CD4-positive, CD25-positive, alpha-beta regulatory T cell (primary cell): ENCODE data around the gene LRP3. TPM values are rescaled to one million over a fixed set of nuclear protein-coding genes. Genes with fewer than 3 reads are reported as not detected.
A peak's percentile ranks its signal among the peaks of the same experiment; 100 is the strongest.
"Not testable (repeated sequence)": the region's sequence is repeated elsewhere in the genome, so short reads cannot be mapped to it uniquely, and the experiment has no call there.

Source experiments
- ATAC-seq, 2 donors: fragments of 150-1000 bp; cut with Tn5 transposase; one replicate each; pipeline ENCODE4 v1.10.0; 2021; ENCODE audit warnings: low read depth in 2 of 2, moderate number of reproducible peaks in 2 of 2, moderate library complexity in 1 of 2
- DNase-seq, 3 donors: peaks; one replicate each; pipeline versions ENCODE4 v3.0.0 to v3.0.0-alpha.2; 2012 to 2022; ENCODE audit warnings: mixed read lengths in 1 of 3
- H3K27ac ChIP-seq: one replicate; pipeline ENCODE4 v1.7.0; 2013; ENCODE audit warnings: mild to moderate bottlenecking, low read length; ENCODE audit not compliant: insufficient read depth, poor library complexity, severe bottlenecking
- H3K27me3 ChIP-seq: one replicate; pipeline ENCODE4 v1.7.0; 2013; ENCODE audit warnings: low read length; ENCODE audit not compliant: control insufficient read depth, insufficient read depth
- H3K36me3 ChIP-seq: one replicate; pipeline ENCODE4 v1.7.0; 2013; ENCODE audit warnings: mild to moderate bottlenecking, low read length, moderate library complexity; ENCODE audit not compliant: control insufficient read depth, insufficient read depth
- H3K4me1 ChIP-seq: 2 replicates; pipeline ENCODE4 v1.7.0; 2013; ENCODE audit warnings: mild to moderate bottlenecking, low read length; ENCODE audit not compliant: insufficient read depth, control insufficient read depth, poor library complexity, severe bottlenecking
- H3K4me3 ChIP-seq: one replicate; pipeline ENCODE4 v1.7.0; 2013; ENCODE audit warnings: low read depth, mild to moderate bottlenecking, low read length, moderate library complexity
- H3K9me3 ChIP-seq, 2 experiments: 1 replicate in 1 of 2; 2 replicates in 1 of 2; pipeline ENCODE4 v1.7.0; 2013; ENCODE audit warnings: low read length in 2 of 2, mild to moderate bottlenecking in 1 of 2, moderate library complexity in 1 of 2; ENCODE audit not compliant: control insufficient read depth in 2 of 2
- H3K27ac Mint-ChIP-seq, 3 donors: one replicate each; pipeline ENCODE4 v1.8.0; 2020 to 2022; ENCODE audit warnings: mild to moderate bottlenecking in 3 of 3, mixed read lengths in 3 of 3, moderate library complexity in 2 of 3
- H3K27me3 Mint-ChIP-seq: one replicate; pipeline ENCODE4 v1.8.0; 2022; ENCODE audit warnings: mild to moderate bottlenecking, mixed read lengths
- H3K36me3 Mint-ChIP-seq: one replicate; pipeline ENCODE4 v1.8.0; 2020; ENCODE audit warnings: mixed read lengths
- H3K4me1 Mint-ChIP-seq, 4 donors: one replicate each; pipeline ENCODE4 v1.8.0; 2020 to 2022; ENCODE audit warnings: mixed read lengths in 4 of 4, mild to moderate bottlenecking in 1 of 4
- H3K4me3 Mint-ChIP-seq, 4 donors: one replicate each; pipeline ENCODE4 v1.8.0; 2020 to 2022; ENCODE audit warnings: mild to moderate bottlenecking in 4 of 4, mixed read lengths in 4 of 4, moderate library complexity in 3 of 4
- H3K9me3 Mint-ChIP-seq, 7 donors: one replicate each; pipeline ENCODE4 v1.8.0; 2020 to 2022; ENCODE audit warnings: mixed read lengths in 7 of 7, mild to moderate bottlenecking in 3 of 7, moderate library complexity in 2 of 7
- polyA plus RNA-seq, 4 donors: library from polyadenylated mRNA; unstranded; fragments of 300-500 nt; fragmentation: Illumina TruSeq; gene quantifications; one replicate each; pipeline ENCODE4 v1.2.3, GENCODE V29; 2021
- total RNA-seq: library from RNA; stranded (reverse); gene quantifications from one replicate; pipeline ENCODE4 v1.2.3, GENCODE V29; 2022

LRP3 gene
- total and polyA plus RNA-seq, 5 donors from 2014 or later: not detected

GRCh38 chr19:33217881-33218280, 23.8 kb downstream of the LRP3 start:
- Histone ChIP-seq H3K27me3 (no peaks in the 10 kb centered on the region), H3K27ac (no peak overlapping the region), H3K4me1 (no peaks in the 10 kb centered on the region), H3K36me3 (no peaks in the 10 kb centered on the region), H3K4me3 (no peak overlapping the region), H3K9me3 (no peaks in the 10 kb centered on the region)
- DNase-seq (no peak), ATAC-seq (no peak)
- H3K36me3 Mint-ChIP-seq: no peaks in the 10 kb centered on the region
- peaks cover 0 to 3% (median 0%) of the 10 kb centered on the region in 7 donors for H3K9me3 Mint-ChIP-seq
- no peaks in the 10 kb centered on the region for H3K4me1 Mint-ChIP-seq
- no peak overlapping the region for H3K4me3 Mint-ChIP-seq
- no peak overlapping the region for H3K27ac Mint-ChIP-seq
- peaks cover 24% of the 10 kb centered on the region for H3K27me3 Mint-ChIP-seq

- no peak overlapping the region for H3K4me3 Mint-ChIP-seq
- no peaks in the 10 kb centered on the region for H3K4me1 ChIP-seq
- no peak overlapping the region for H3K4me3 ChIP-seq
- H3K36me3 ChIP-seq: no peaks in the 10 kb centered on the region
- H3K36me3 Mint-ChIP-seq: no peaks in the 10 kb centered on the region
- no peaks in the 10 kb centered on the region for H3K4me1 Mint-ChIP-seq
- H3K27me3 Mint-ChIP-seq: peaks cover 37% of the 10 kb centered on the region
- ATAC-seq: no peak
- H3K27ac ChIP-seq: no peak overlapping the region
- no peaks in the 10 kb centered on the region for H3K9me3 ChIP-seq
- peaks cover 0 to 6% (median 0%) of the 10 kb centered on the region in 7 donors for H3K9me3 Mint-ChIP-seq
- H3K27ac Mint-ChIP-seq: no peak overlapping the region
- no peak for DNase-seq
- no peaks in the 10 kb centered on the region for H3K27me3 ChIP-seq
These were observed 25.2 kb downstream of the LRP3 start for GRCh38 chr19:33219261-33219815.

GRCh38 chr19:33220115-33220514, 26.0 kb downstream of the LRP3 start:
- no peak overlapping the region for H3K27ac Mint-ChIP-seq
- no peaks in the 10 kb centered on the region for H3K36me3 Mint-ChIP-seq
- H3K4me1 ChIP-seq: peaks cover 2% of the 10 kb centered on the region
- no peaks in the 10 kb centered on the region for H3K27me3 ChIP-seq
- H3K36me3 ChIP-seq: no peaks in the 10 kb centered on the region
- H3K4me1 Mint-ChIP-seq: peaks cover 0 to 2% (median 0%) of the 10 kb centered on the region in 4 donors
- peaks cover 0 to 6% (median 0%) of the 10 kb centered on the region in 7 donors for H3K9me3 Mint-ChIP-seq
- H3K4me3 Mint-ChIP-seq: no peak overlapping the region
- H3K27me3 Mint-ChIP-seq: peaks cover 45% of the 10 kb centered on the region
- H3K27ac ChIP-seq: no peak overlapping the region
- H3K4me3 ChIP-seq: no peak overlapping the region
- DNase-seq (no peak), ATAC-seq (no peak)
- H3K9me3 ChIP-seq: no peaks in the 10 kb centered on the region

GRCh38 chr19:33220735-33221134, 26.6 kb downstream of the LRP3 start:
- DNase-seq (no peak), ATAC-seq (no peak)
- Mint-ChIP-seq H3K4me1 (peaks cover 0 to 3% (median 0%) of the 10 kb centered on the region in 4 donors), H3K27me3 (peaks cover 47% of the 10 kb centered on the region), H3K9me3 (peaks cover 0 to 6% (median 0%) of the 10 kb centered on the region in 7 donors), H3K27ac (peak overlapping the region in 1 of 3 donors; percentile 87), H3K36me3 (no peaks in the 10 kb centered on the region), H3K4me3 (no peak overlapping the region)
- H3K27me3 ChIP-seq: no peaks in the 10 kb centered on the region
- no peak overlapping the region for H3K4me3 ChIP-seq
- H3K4me1 ChIP-seq: peaks cover 6% of the 10 kb centered on the region
- H3K9me3 ChIP-seq: no peaks in the 10 kb centered on the region
- no peak overlapping the region for H3K27ac ChIP-seq
- no peaks in the 10 kb centered on the region for H3K36me3 ChIP-seq

- no peaks in the 10 kb centered on the region for H3K36me3 Mint-ChIP-seq
- H3K36me3 ChIP-seq: no peaks in the 10 kb centered on the region
- DNase-seq (no peak), ATAC-seq (no peak)
- H3K27me3 Mint-ChIP-seq: peaks cover 55% of the 10 kb centered on the region
- H3K4me1 ChIP-seq: peaks cover 12% of the 10 kb centered on the region
- no peaks in the 10 kb centered on the region for H3K27me3 ChIP-seq
- no peak overlapping the region for H3K27ac ChIP-seq
- H3K4me3 Mint-ChIP-seq: no peak overlapping the region
- H3K4me1 Mint-ChIP-seq: peaks cover 0 to 10% (median 5%) of the 10 kb centered on the region in 4 donors
- no peak overlapping the region for H3K4me3 ChIP-seq
- H3K9me3 ChIP-seq: no peaks in the 10 kb centered on the region
- H3K9me3 Mint-ChIP-seq: peaks cover 0 to 8% (median 0%) of the 10 kb centered on the region in 7 donors
- H3K27ac Mint-ChIP-seq: no peak overlapping the region
These were observed 27.5 kb downstream of the LRP3 start for GRCh38 chr19:33221638-33222037.

- not testable (repeated sequence) for H3K27me3 ChIP-seq, DNase-seq, H3K36me3 ChIP-seq, H3K9me3 ChIP-seq, H3K36me3 Mint-ChIP-seq, H3K4me3 Mint-ChIP-seq, H3K4me3 ChIP-seq, ATAC-seq, H3K27ac Mint-ChIP-seq, H3K27ac ChIP-seq
- Mint-ChIP-seq H3K9me3 (peaks cover 0 to 11% (median 0%) of the 10 kb centered on the region in 7 donors), H3K27me3 (peaks cover 58% of the 10 kb centered on the region), H3K4me1 (peaks cover 0 to 12% (median 5%) of the 10 kb centered on the region in 4 donors)
- H3K4me1 ChIP-seq: peaks cover 12% of the 10 kb centered on the region
These were observed 28.1 kb downstream of the LRP3 start for GRCh38 chr19:33222255-33222654.

- Mint-ChIP-seq H3K4me3 (peak overlapping the region in 3 of 4 donors; percentile 12 to 57 (median 47)), H3K27ac (no peak overlapping the region)
- no peak for ATAC-seq
These were observed 30.7 kb downstream of the LRP3 start for GRCh38 chr19:33224694-33225457.

More at GRCh38 chr19:33224694-33225457, 30.7 kb downstream of the LRP3 start:
- Mint-ChIP-seq H3K36me3 (peaks cover 6% of the 10 kb centered on the region), H3K4me1 (peaks cover 2 to 12% (median 7%) of the 10 kb centered on the region in 4 donors), H3K27me3 (peaks cover 79% of the 10 kb centered on the region), H3K9me3 (peaks cover 1 to 21% (median 8%) of the 10 kb centered on the region in 7 donors)
- no peaks in the 10 kb centered on the region for H3K36me3 ChIP-seq
- DNase-seq: no peak
- no peak overlapping the region for H3K27ac ChIP-seq
- peaks cover 21% of the 10 kb centered on the region for H3K27me3 ChIP-seq
- H3K9me3 ChIP-seq: peaks cover 17 to 21% of the 10 kb centered on the region in 2 experiments
- no peak overlapping the region for H3K4me3 ChIP-seq
- H3K4me1 ChIP-seq: peaks cover 12% of the 10 kb centered on the region
